Measurements from ENCODE around the gene KIT.
A peak's percentile ranks its signal among the peaks of the same experiment; 100 is the strongest.
"Not testable (repeated sequence)": the region's sequence is repeated elsewhere in the genome, so short reads cannot be mapped to it uniquely, and the experiment has no call there.

The KIT gene

GRCh38 chr4:54657551-54658251, at the start of gene KIT:
Gene KIT (plus strand): TSS chr4:54657957. CDS start chr4:54658015, 58 bp downstream.
- DNase-seq = peak; percentile 85

GRCh38 chr4:54609310-54609709, 48.4 kb upstream of the KIT start:
- DNase-seq = no peak

- no peak for DNase-seq
Measured at GRCh38 chr4:54614149-54614548, 43.6 kb upstream of the KIT start.

GRCh38 chr4:54620773-54621172, 37.0 kb upstream of the KIT start:
- no peak for DNase-seq

- no peak for DNase-seq
Measured at GRCh38 chr4:54625391-54625790, 32.4 kb upstream of the KIT start.

- DNase-seq = no peak
Measured at GRCh38 chr4:54626113-54626512, 31.6 kb upstream of the KIT start.

GRCh38 chr4:54632537-54632936, 25.2 kb upstream of the KIT start:
- no peak for DNase-seq

GRCh38 chr4:54633102-54633740, 24.5 kb upstream of the KIT start:
- DNase-seq = not testable (repeated sequence)

GRCh38 chr4:54635318-54635717, 22.4 kb upstream of the KIT start:
- no peak for DNase-seq

- no peak for DNase-seq
Measured at GRCh38 chr4:54637325-54637724, 20.4 kb upstream of the KIT start.

- not testable (repeated sequence) for DNase-seq
Measured at GRCh38 chr4:54641101-54641500, 16.7 kb upstream of the KIT start.

- DNase-seq = no peak
Measured at GRCh38 chr4:54643172-54643571, 14.6 kb upstream of the KIT start.

GRCh38 chr4:54643958-54644751, 13.6 kb upstream of the KIT start:
- no peak for DNase-seq

GRCh38 chr4:54645830-54646229, 11.9 kb upstream of the KIT start:
- no peak for DNase-seq

- DNase-seq = no peak
Measured at GRCh38 chr4:54647070-54647469, 10.7 kb upstream of the KIT start.

- DNase-seq = no peak
Measured at GRCh38 chr4:54651050-54651449, 6.7 kb upstream of the KIT start.

- DNase-seq = no peak
Measured at GRCh38 chr4:54654753-54655152, 3.0 kb upstream of the KIT start.

GRCh38 chr4:54657185-54657550, 589 bp upstream of the KIT start:
- no peak for DNase-seq

- peak; percentile 72 for DNase-seq
Measured at GRCh38 chr4:54658252-54659093, 716 bp downstream of the KIT start.

GRCh38 chr4:54659313-54659712, 1.6 kb downstream of the KIT start:
- DNase-seq = peak; percentile 71

GRCh38 chr4:54659749-54660535, 2.2 kb downstream of the KIT start:
- DNase-seq = peak; percentile 71

- peak; percentile 63 for DNase-seq
Measured at GRCh38 chr4:54660591-54660990, 2.8 kb downstream of the KIT start.

All from OCI-M1 (cell line).